ENCODE measurements around the gene UBAC1.

- TF ChIP-seq SIN3A (IDR thresholded peaks at IDR 0.05; ENCODE audit: borderline replicate concordance, insufficient read depth, low read length) (no peak), REST (IDR thresholded peaks at IDR 0.05; ENCODE audit: insufficient read depth in 1 of 2, low read depth in 2 of 2, low read length in 2 of 2) (no peak), POLR2AphosphoS5 (IDR thresholded peaks at IDR 0.05; ENCODE audit: low read depth, low read length) (no peak), TAF1 (IDR thresholded peaks at IDR 0.05; ENCODE audit: borderline replicate concordance, insufficient read depth, low read length) (no peak), FOXP2 (optimal IDR thresholded peaks at IDR 0.05; ENCODE audit: borderline replicate concordance, extremely low read depth, extremely low read length, insufficient read depth) (no peak)
Observed at GRCh38 chr9:135950135-135950682, 11.0 kb downstream of the UBAC1 start.

Data from PFSK-1 (cell line).